SJSA1 (cell line): ENCODE data around the gene KIAA1755. TPM values are rescaled to one million over a fixed set of nuclear protein-coding genes. Genes with fewer than 3 reads are reported as not detected.
A peak's percentile ranks its signal among the peaks of the same experiment; 100 is the strongest.

Experiments
- DNase-seq, 2 experiments: peaks; one replicate each; pipeline ENCODE4 v3.0.0-alpha.2; 2015 to 2020; ENCODE audit warnings: low spot score in 2 of 2, low read depth in 1 of 2
- H3K27ac ChIP-seq: fragments of 250-450 bp; sonication (Bioruptor Pico); 2 replicates; pipeline ENCODE4 v1.5.1; 2020; ENCODE audit warnings: mild to moderate bottlenecking, moderate library complexity
- H3K27me3 ChIP-seq: fragments of 250-450 bp; sonication (Bioruptor Pico); replicated peaks from 2 replicates; pipeline ENCODE4 v1.5.1; 2020; ENCODE audit warnings: mild to moderate bottlenecking, moderate library complexity
- H3K36me3 ChIP-seq: fragments of 250-450 bp; sonication (Bioruptor Pico); 2 replicates; pipeline ENCODE4 v1.5.1; 2020; ENCODE audit warnings: mild to moderate bottlenecking
- H3K4me1 ChIP-seq: fragments of 250-450 bp; sonication (Bioruptor Pico); replicated peaks from 2 replicates; pipeline ENCODE4 v1.6.1; 2021; ENCODE audit warnings: mild to moderate bottlenecking
- H3K4me3 ChIP-seq: fragments of 250-450 bp; sonication (Bioruptor Pico); 2 replicates; pipeline ENCODE4 v1.5.1; 2020; ENCODE audit warnings: mild to moderate bottlenecking
- H3K9me3 ChIP-seq: fragments of 250-450 bp; sonication (Bioruptor Pico); replicated peaks from 2 replicates; pipeline ENCODE4 v1.5.1; 2020; ENCODE audit warnings: mild to moderate bottlenecking
- total RNA-seq: library from RNA; depleted of rRNA; stranded (reverse); fragments of >200 nt; shearing (Covaris generic); gene quantifications from 2 replicates; pipeline ENCODE4 v1.2.3, GENCODE V29; 2014; rRNA removed

KIAA1755 gene
- total RNA-seq, result 0.03 and 0.44 TPM in 2 replicates

GRCh38 chr20:38260378-38261053, at the start of gene KIAA1755:
Gene KIAA1755, minus strand, starts transcription at chr20:38260735. Its CDS starts 235 bp downstream, at chr20:38260500.
- H3K27me3 ChIP-seq, result no peaks in the 10 kb centered on the region
- H3K27ac ChIP-seq, result no peak within 1 kb of the TSS
- H3K9me3 ChIP-seq, result no peaks in the 10 kb centered on the region
- H3K4me1 ChIP-seq, result peaks cover 26% of the 10 kb centered on the region
- DNase-seq, result no peak
- no peaks in the 10 kb centered on the region for H3K36me3 ChIP-seq
- H3K4me3 ChIP-seq, result peak within 1 kb of the TSS; percentile 28

- Histone ChIP-seq H3K4me3 (no peak overlapping the region), H3K4me1 (peaks cover 13% of the 10 kb centered on the region), H3K27me3 (no peaks in the 10 kb centered on the region), H3K9me3 (no peaks in the 10 kb centered on the region), H3K36me3 (no peaks in the 10 kb centered on the region), H3K27ac (no peak overlapping the region)
- DNase-seq, result no peak
These were observed 47.9 kb upstream of the KIAA1755 start for GRCh38 chr20:38308447-38308846.

GRCh38 chr20:38308047-38308438, 47.5 kb upstream of the KIAA1755 start:
- H3K36me3 ChIP-seq, result no peaks in the 10 kb centered on the region
- H3K4me1 ChIP-seq, result peaks cover 16% of the 10 kb centered on the region
- H3K27me3 ChIP-seq, result no peaks in the 10 kb centered on the region
- H3K9me3 ChIP-seq, result no peaks in the 10 kb centered on the region
- no peak overlapping the region for H3K27ac ChIP-seq
- no peak overlapping the region for H3K4me3 ChIP-seq
- no peak for DNase-seq

- Histone ChIP-seq H3K4me1 (peaks cover 16% of the 10 kb centered on the region), H3K27me3 (no peaks in the 10 kb centered on the region), H3K36me3 (no peaks in the 10 kb centered on the region), H3K4me3 (no peak overlapping the region), H3K9me3 (no peaks in the 10 kb centered on the region), H3K27ac (no peak overlapping the region)
- DNase-seq, result no peak
These were observed 47.0 kb upstream of the KIAA1755 start for GRCh38 chr20:38307371-38308046.

- no peaks in the 10 kb centered on the region for H3K36me3 ChIP-seq
- DNase-seq, result no peak
- H3K9me3 ChIP-seq, result no peaks in the 10 kb centered on the region
- H3K27me3 ChIP-seq, result no peaks in the 10 kb centered on the region
- H3K4me3 ChIP-seq, result no peak overlapping the region
- no peak overlapping the region for H3K27ac ChIP-seq
- peaks cover 16% of the 10 kb centered on the region for H3K4me1 ChIP-seq
These were observed 45.8 kb upstream of the KIAA1755 start for GRCh38 chr20:38306379-38306778.

- Histone ChIP-seq H3K36me3 (no peaks in the 10 kb centered on the region), H3K27ac (no peak overlapping the region), H3K4me3 (no peak overlapping the region), H3K27me3 (no peaks in the 10 kb centered on the region), H3K9me3 (no peaks in the 10 kb centered on the region), H3K4me1 (peaks cover 16% of the 10 kb centered on the region)
- no peak for DNase-seq
These were observed 45.0 kb upstream of the KIAA1755 start for GRCh38 chr20:38305541-38305940.

- DNase-seq, result peak in 1 of 2 experiments; percentile 63
- H3K4me3 ChIP-seq, result no peak overlapping the region
These were observed 44.4 kb upstream of the KIAA1755 start for GRCh38 chr20:38304845-38305447.

GRCh38 chr20:38303908-38304379, 43.4 kb upstream of the KIAA1755 start, which contains the start of gene BPI:
Gene BPI, plus strand, starts transcription at chr20:38304156. Its CDS starts 68 bp downstream, at chr20:38304224.
- peak; percentile 75 to 76 for DNase-seq
- Histone ChIP-seq H3K36me3 (no peaks in the 10 kb centered on the region), H3K27me3 (no peaks in the 10 kb centered on the region), H3K27ac (no peak within 1 kb of the TSS), H3K4me1 (peaks cover 16% of the 10 kb centered on the region), H3K4me3 (no peak within 1 kb of the TSS), H3K9me3 (no peaks in the 10 kb centered on the region)

More at GRCh38 chr20:38304845-38305447, 44.4 kb upstream of the KIAA1755 start:
- Histone ChIP-seq H3K4me1 (peaks cover 16% of the 10 kb centered on the region), H3K36me3 (no peaks in the 10 kb centered on the region), H3K9me3 (no peaks in the 10 kb centered on the region), H3K27ac (no peak overlapping the region), H3K27me3 (no peaks in the 10 kb centered on the region)

GRCh38 chr20:38302786-38303185, 42.3 kb upstream of the KIAA1755 start:
- Histone ChIP-seq H3K4me1 (peaks cover 16% of the 10 kb centered on the region), H3K9me3 (no peaks in the 10 kb centered on the region), H3K27me3 (no peaks in the 10 kb centered on the region), H3K27ac (no peak overlapping the region), H3K36me3 (no peaks in the 10 kb centered on the region), H3K4me3 (no peak overlapping the region)
- DNase-seq, result no peak

- Histone ChIP-seq H3K4me3 (no peak overlapping the region), H3K9me3 (no peaks in the 10 kb centered on the region), H3K36me3 (no peaks in the 10 kb centered on the region), H3K27me3 (no peaks in the 10 kb centered on the region), H3K27ac (no peak overlapping the region), H3K4me1 (peaks cover 16% of the 10 kb centered on the region)
- no peak for DNase-seq
These were observed 40.8 kb upstream of the KIAA1755 start for GRCh38 chr20:38301309-38301708.

- no peaks in the 10 kb centered on the region for H3K9me3 ChIP-seq
- no peaks in the 10 kb centered on the region for H3K27me3 ChIP-seq
- DNase-seq, result no peak
- H3K36me3 ChIP-seq, result no peaks in the 10 kb centered on the region
- no peak overlapping the region for H3K4me3 ChIP-seq
- H3K4me1 ChIP-seq, result peaks cover 16% of the 10 kb centered on the region
- H3K27ac ChIP-seq, result no peak overlapping the region
These were observed 39.9 kb upstream of the KIAA1755 start for GRCh38 chr20:38300438-38300837.

GRCh38 chr20:38299963-38300362, 39.4 kb upstream of the KIAA1755 start:
- Histone ChIP-seq H3K27me3 (no peaks in the 10 kb centered on the region), H3K9me3 (no peaks in the 10 kb centered on the region), H3K27ac (no peak overlapping the region), H3K36me3 (no peaks in the 10 kb centered on the region), H3K4me1 (peaks cover 16% of the 10 kb centered on the region), H3K4me3 (no peak overlapping the region)
- no peak for DNase-seq

GRCh38 chr20:38298768-38299288, 38.3 kb upstream of the KIAA1755 start:
- H3K4me1 ChIP-seq, result peaks cover 6% of the 10 kb centered on the region
- no peaks in the 10 kb centered on the region for H3K27me3 ChIP-seq
- H3K9me3 ChIP-seq, result no peaks in the 10 kb centered on the region
- H3K36me3 ChIP-seq, result no peaks in the 10 kb centered on the region
- no peak for DNase-seq
- H3K4me3 ChIP-seq, result no peak overlapping the region
- H3K27ac ChIP-seq, result no peak overlapping the region
